ENCODE measurements around the gene RGS7. TPM values are rescaled to one million over a fixed set of nuclear protein-coding genes. Genes with fewer than 3 reads are reported as not detected.
"Not testable (repeated sequence)": the region's sequence is repeated elsewhere in the genome, so short reads cannot be mapped to it uniquely, and the experiment has no call there.

Gene RGS7
- total RNA-seq, 2 donors from 2014 or later: 0.11 TPM; not detected in 1

- intact Hi-C loops (cut with DNase I, micrococcal nuclease): no loop called here
- DNase-seq (no peak), ATAC-seq (no peak)
Measured at GRCh38 chr1:241061062-241061461, 295.9 kb downstream of the RGS7 start.

DNA sequence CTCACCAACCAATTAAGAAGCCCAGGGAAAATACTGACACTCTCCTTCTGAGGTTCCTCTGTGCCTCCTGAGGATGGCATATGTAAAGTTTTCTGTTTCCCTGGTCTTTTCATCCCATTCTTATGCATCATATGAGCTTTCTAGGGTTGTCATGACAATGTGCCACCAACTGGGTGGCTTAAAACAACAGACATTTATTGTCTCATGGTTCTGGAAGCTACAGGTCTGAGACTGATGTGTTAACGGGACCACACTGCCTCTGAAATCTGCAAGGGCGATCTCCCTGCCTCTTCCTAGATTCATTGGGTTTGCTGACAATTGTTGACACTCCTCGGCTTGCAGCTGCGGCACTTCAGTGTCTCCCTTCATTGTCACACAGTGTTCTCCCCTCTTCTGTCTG lies 308.4 kb downstream of the RGS7 start:
- ATAC-seq (no peak), DNase-seq (no peak)
- intact Hi-C loops (cut with DNase I, micrococcal nuclease): no loop called here

- ATAC-seq (no peak), DNase-seq (no peak)
- intact Hi-C loops (cut with DNase I, micrococcal nuclease): no loop called here
Measured at GRCh38 chr1:241045659-241046058, 311.3 kb downstream of the RGS7 start.

DNA sequence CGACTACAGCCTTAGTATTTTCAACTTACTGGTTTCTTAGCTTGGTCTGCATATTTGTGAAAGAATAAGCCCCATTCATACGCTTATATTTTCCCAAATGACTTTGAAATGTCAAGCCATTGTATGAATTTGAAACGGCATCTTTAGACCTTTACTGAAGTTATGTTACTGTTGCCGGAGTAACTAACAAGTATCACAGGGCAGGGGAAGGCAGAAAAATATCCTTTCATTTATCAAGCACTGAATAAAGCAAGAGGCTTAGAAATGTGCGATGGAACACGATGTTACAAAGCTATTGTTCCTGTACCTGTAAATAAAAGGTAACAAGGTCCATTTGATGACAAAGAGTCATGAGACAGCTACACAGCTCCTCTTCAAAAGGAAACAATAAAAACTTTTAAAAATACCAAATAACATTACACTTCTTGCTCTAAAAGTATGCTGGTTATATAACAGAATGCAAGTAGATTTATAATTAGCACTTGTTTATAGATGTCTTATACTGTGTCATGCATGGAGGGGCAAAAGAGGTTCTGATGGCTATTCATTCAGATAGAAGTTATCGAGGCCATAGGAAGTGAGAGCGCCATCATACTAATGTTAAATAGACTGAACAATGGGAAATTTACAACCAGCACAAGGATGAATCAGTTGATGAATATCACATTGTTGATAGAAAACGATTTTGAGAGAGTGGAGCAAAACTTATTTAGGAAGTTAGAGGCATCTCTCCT lies 322.6 kb downstream of the RGS7 start:
- no peak for DNase-seq
- ATAC-seq: no peak

DNA sequence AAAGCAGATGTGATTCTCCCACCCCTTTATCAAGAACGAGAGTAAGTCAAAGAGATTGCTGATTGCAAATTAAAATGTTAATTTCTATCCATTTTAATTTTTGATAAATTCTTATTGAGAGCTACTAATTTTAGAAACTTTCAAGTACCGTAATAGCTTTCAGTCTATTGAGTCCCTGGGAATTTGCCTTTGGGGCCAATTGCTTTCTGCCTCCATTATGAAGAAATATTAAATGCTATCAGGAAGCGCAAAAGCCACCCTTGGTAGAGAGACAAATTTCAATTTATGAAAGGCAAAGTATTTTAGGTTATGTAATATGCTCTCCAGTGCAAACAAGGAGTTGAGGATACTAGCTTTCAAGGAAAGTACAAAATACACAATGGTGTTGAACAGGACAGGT lies 332.2 kb downstream of the RGS7 start:
- no peak for DNase-seq
- intact Hi-C loops (cut with DNase I, micrococcal nuclease): no loop called here
- no peak for ATAC-seq

More for the DNA sequence above, 322.6 kb downstream of the RGS7 start:
- intact Hi-C loops (cut with DNase I, micrococcal nuclease): no loop called here

DNA sequence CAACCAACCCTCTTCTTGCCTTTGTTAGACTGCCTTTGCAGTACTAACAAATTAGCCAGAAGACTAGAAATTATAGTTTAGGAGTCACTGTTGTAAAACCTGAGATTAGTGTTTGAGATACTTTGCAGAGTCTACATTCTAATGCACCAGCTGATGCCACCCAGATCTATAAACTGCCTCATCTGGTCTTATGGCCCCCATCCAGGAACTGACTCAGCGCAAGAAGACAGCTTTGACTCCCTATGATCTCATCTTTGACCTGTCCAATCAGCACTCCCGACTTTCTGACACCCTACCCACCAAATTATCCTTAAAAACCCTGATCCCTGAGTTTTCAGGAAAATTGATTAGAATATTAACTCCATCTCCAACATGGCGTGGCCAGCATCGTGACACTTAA lies 334.6 kb downstream of the RGS7 start:
- ATAC-seq (no peak), DNase-seq (no peak)
- intact Hi-C loops (cut with DNase I, micrococcal nuclease): no loop called here

DNA sequence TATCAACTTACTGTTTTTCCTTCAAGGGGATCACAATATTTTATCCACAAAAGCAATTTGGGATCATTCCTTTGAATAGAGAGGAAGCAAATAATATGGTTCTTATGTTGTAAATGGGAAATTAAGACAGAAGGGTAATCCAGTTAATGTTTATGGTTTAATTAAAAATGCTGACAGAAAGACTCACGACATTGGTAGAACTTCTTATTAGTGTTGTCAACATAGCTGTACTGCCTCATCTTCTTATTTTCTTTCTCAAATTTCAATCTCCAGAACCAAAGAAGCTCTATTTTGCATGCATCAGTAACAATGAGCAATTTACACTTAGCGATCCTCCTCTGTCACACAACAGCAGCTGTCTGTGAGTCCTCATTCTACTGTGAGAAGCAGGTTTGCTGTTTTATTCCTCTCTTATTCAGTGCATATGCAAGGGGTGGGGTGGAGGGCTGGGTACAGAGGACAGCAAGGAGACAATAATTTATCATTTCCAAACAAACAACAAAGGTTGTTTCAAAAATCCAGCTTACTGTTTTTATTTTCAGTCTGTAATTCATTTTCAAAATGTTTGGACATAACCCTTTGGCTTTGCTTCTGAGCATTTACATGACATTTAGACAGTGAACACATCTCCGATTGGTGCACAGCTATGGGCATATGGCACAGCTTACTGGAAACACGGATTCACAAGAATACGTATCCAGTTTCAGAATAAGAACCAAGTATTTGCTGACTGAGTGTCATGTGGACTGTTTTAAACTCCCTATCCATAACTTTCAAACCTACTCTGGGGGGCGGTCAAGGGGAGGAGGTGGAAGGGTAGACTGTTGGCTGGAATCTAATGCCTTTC lies 335.9 kb downstream of the RGS7 start:
- intact Hi-C loops (cut with DNase I, micrococcal nuclease): no loop called here
- no peak for DNase-seq
- ATAC-seq: no peak

DNA sequence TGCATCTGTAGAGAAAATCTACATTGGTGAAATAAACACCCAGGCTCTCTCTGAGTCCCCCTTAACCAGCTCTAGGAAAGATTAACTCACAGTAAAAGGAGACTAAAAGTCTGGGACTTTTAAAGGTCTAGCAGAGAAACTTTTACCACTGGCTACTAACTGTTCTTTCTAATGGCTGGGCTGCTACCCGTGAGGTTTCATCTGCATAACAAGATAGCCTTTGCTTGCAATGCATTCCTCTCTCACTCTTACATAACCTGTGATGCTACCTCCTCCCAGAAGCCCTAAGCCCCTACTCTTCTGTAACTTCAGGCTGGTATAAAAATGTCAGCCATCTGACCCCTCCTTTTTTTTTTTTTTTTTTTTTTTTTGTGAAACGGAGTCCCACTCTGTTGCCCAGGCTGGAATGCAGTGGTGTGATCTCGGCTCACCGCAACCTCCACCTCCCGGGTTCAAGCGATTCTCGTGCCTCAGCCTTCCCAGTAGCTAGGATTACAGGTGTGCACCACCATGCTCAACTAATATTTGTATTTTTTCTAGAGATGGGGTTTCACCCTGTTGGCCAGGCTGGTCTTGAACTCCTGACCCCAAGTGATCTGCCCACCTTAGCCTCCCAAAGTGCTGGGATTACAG lies 344.2 kb downstream of the RGS7 start:
- intact Hi-C loops (cut with DNase I, micrococcal nuclease): no loop called here
- ATAC-seq: no peak
- DNase-seq: no peak

DNA sequence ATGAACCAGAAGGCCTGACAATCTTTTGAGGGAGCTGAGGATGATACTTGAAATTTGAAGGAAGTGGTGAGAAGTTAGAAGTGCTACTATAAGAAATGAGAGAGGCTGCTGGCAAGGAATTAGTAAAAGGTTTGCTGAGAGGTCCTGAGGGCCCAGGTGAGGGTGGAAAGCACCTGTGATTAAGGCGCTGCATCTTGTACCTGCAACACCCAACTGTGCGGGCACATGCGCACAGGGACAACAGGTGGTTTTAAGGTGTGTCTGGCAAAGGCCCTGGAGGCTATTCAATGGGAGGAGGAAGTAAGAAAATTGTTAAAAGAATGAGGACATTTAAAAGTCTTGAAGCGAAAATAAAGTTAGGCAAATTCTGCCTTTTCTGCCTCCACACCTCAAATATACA lies 349.3 kb downstream of the RGS7 start:
- intact Hi-C loops (cut with DNase I, micrococcal nuclease): no loop called here
- ATAC-seq (peak; percentile 95), DNase-seq (peak; percentile 44 to 59)

DNA sequence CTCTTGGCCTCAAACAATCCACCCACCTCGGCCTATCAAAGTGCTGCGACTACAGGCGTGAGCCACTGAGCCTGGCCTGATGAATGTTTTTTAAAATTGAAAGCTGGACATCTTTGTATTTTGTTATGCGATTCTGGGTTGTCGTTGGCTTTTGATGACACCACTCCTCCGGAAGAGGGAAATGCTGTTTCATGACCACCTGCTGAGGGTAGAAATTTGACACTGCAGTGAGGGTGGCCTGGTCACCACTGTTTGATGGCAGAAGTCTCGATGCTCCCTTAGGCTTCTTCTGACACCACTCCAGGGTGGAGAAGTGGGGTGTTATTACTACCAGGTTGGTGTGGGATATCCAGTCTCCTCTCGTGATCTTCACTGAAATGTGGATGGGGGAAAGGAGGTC lies 357.2 kb downstream of the RGS7 start:
- DNase-seq (no peak), ATAC-seq (no peak)
- intact Hi-C loops (cut with DNase I, micrococcal nuclease): no loop called here

- DNase-seq: no peak
- intact Hi-C loops (cut with DNase I, micrococcal nuclease): no loop called here
- no peak for ATAC-seq
Measured at GRCh38 chr1:240998441-240999015, 358.5 kb downstream of the RGS7 start.

DNA sequence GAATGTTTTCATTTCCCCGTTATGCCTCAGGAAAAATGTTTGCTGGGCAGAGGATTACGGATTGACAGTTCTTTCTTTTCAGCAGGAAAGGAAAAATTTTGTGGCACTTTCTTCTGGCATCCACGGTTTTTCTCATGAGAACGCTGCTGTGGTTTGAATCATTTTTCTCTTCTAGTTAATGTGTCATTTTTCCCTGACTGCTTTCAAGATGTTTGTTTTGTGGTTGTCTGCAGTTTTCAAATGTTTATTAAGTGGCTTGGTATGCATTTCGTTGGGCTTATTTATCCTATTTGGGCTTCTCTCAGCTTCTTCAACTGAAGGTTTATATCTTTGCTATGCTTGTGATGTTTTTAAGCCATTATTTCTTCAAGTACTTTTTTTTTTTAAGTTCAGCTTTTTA lies 359.0 kb downstream of the RGS7 start:
- intact Hi-C loops (cut with DNase I, micrococcal nuclease): no loop called here
- DNase-seq: no peak
- ATAC-seq: no peak

DNA sequence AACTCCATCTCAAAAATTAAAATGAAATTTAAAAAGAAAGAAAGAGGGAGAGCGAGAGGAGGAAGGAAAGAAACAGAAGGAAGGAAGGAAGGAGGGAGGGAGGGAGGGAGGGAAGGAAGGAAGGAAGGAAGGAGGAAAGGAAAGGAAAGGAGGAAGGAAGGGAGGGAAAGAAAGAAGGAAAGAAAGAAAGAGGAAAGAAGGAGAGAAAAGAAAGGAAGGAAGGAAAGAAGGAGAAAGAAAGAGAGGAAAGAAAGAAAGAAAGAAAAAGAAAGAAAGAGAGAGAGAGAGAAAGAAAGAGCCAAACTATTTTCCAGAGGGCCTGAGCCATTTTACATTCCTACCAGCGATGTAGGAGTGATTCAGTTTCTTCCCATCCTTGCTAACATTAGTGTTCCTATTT lies 364.0 kb downstream of the RGS7 start:
- no peak for ATAC-seq
- DNase-seq: no peak
- intact Hi-C loops (cut with DNase I, micrococcal nuclease): no loop called here

DNA sequence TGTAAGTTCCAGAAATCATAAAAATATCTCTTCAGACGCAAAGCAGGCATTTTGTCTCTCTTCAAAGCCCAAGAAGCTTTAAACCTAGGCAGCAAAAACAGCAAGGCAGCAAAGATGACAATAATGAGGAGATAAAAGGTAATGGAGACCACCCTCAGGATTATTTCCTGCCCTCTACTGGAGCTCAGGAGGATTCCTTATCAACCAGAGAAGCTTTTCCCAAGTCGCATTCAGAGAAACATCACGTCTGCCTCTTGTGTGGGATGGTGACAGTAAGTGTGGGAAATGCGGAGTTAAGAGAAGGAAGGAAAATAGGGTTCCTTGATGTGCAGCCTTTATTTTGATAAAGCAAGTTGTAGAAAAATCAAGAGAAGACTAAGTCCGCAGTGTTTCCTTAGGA lies 365.8 kb downstream of the RGS7 start:
- intact Hi-C loops (cut with DNase I, micrococcal nuclease): no loop called here
- no peak for ATAC-seq
- no peak for DNase-seq

DNA sequence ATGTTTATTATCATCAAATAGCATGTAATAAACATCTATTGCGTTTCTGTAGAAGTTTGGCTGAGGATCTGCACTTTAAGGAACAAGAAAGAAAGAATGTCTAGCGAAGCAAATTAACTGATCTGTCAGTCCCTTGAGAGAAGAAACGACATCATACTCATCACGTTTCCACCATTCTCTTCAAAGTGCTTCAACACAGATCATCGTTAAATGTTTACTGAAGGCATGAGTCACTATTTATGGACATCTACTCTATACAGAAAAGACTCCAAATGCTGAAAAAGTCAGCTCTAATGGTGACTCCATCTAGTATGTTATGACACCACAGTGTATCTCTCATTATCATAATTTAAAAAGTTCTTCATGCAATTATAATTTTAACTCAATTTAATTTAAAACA lies 369.1 kb downstream of the RGS7 start:
- DNase-seq (no peak), ATAC-seq (no peak)
- intact Hi-C loops (cut with DNase I, micrococcal nuclease): no loop called here

DNA sequence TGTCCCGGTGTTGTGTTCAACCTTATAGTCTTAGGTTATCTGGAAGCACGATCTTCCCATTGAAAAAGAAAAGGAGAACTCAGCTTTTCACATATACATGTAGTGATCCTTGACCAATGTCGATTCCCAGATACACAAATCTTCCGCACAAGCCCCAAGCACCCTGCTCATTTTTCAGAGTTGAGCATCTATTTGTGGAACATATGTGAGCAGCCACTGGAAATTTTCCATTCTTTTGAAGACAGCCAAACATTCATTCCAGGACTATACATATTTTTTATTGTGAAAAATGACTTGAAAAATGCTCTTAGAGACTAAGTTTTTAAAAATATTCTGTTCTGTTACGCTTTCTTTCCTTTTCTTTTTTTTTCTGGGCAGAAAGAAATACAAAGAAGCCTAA lies 371.9 kb downstream of the RGS7 start:
- DNase-seq: no peak
- intact Hi-C loops (cut with DNase I, micrococcal nuclease): no loop called here
- no peak for ATAC-seq

GRCh38 chr1:240980342-240980741 lies 376.7 kb downstream of the RGS7 start:
- ATAC-seq (no peak), DNase-seq (no peak)
- intact Hi-C loops (cut with DNase I, micrococcal nuclease): no loop called here

DNA sequence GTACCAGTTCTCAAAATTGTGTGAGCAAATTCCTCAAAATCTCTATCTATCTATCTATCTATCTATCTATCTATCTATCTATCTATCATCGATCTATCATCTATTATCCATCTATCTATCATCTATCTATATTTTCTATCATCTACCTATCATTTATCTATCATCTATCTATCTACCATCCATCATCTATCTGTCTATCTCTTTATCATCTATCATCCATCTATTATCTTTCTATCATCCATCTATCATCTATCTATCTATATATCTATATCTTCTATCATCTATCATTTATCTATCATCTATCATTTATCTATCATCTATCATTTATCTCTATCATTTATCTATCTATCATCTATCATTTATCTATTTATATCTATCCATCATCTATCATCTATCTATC lies 380.3 kb downstream of the RGS7 start:
- ATAC-seq: no peak
- DNase-seq: no peak
- intact Hi-C loops (cut with DNase I, micrococcal nuclease): no loop called here

DNA sequence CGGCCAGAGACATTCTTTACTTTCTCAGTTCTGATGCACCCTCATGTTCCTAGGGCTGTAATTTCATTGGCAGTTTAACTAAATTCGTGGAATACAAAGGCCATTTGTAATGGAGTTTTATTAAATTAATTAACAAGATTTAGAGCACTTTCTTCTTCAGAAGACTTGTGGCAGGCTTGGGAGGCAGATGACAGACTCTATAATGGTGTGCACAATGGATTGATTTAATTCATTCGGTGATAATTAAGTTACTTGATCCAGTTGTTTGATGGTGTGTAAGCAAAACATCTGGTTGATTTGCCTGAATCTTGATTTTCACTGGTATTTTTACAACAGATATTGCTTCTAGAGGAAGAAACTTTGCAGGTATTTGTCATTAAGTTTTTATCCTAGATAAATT lies 383.1 kb downstream of the RGS7 start:
- intact Hi-C loops (cut with DNase I, micrococcal nuclease): no loop called here
- ATAC-seq: no peak
- no peak for DNase-seq

DNA sequence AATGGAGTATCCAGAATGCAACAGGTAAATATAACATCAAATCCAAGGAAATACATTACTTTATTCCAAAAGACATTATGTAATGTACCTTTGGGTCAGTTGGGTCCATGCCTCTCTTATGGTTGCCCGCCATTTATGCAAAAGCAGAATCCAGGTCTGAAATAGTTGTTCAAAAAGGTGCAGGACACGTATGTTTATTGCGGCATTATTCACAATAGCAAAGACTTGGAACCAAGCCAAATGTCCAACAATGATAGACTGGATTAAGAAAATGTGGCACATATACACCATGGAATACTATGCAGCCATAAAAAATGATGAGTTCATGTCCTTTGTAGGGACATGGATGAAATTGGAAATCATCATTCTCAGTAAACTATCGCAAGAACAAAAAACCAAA lies 384.9 kb downstream of the RGS7 start:
- intact Hi-C loops (cut with DNase I, micrococcal nuclease); ATAC-seq; DNase-seq: not testable (repeated sequence)

All from left colon (tissue), 2 donors.